Renal cortex interstitium (tissue), 11 donors: Measurements from ENCODE around the gene PEX6. TPM values are rescaled to one million over a fixed set of nuclear protein-coding genes. Genes with fewer than 3 reads are reported as not detected.
"Not testable (repeated sequence)": the region's sequence is repeated elsewhere in the genome, so short reads cannot be mapped to it uniquely, and the experiment has no call there.

Experiments
- DNase-seq, 11 donors: peaks; one replicate each; pipeline ENCODE4 v3.0.0-alpha.2; 2013; ENCODE audit warnings: low read depth in 9 of 11, low spot score in 4 of 11; ENCODE audit errors: extremely low read depth in 1 of 11
- polyA plus RNA-seq, 3 donors: library from polyadenylated mRNA; unstranded; fragments of 120-200 nt; gene quantifications; one replicate each; pipeline ENCODE4 v1.2.1, GENCODE V29; 2013; ENCODE audit not compliant: insufficient read length in 3 of 3

The PEX6 gene
- polyA plus RNA-seq, 3 donors, result 23.2 to 32.2 (median 23.4) TPM

- DNase-seq, result not testable (repeated sequence)
These were observed 37.6 kb downstream of the PEX6 start for GRCh38 chr6:42941356-42941755.

- DNase-seq, result no peak
These were observed 38.4 kb downstream of the PEX6 start for GRCh38 chr6:42940493-42941045.

- DNase-seq, result no peak
These were observed 39.2 kb downstream of the PEX6 start for GRCh38 chr6:42939810-42940167.

GRCh38 chr6:42938987-42939809 is 39.8 kb downstream of the PEX6 start:
- no peak for DNase-seq

- DNase-seq, result no peak
These were observed 40.6 kb downstream of the PEX6 start for GRCh38 chr6:42938428-42938796.

- DNase-seq, result no peak
These were observed 41.2 kb downstream of the PEX6 start for GRCh38 chr6:42937548-42938427.

- no peak for DNase-seq
These were observed 42.6 kb downstream of the PEX6 start for GRCh38 chr6:42936398-42936797.

- no peak for DNase-seq
These were observed 43.7 kb downstream of the PEX6 start for GRCh38 chr6:42935322-42935721.

GRCh38 chr6:42933205-42933604 is 45.8 kb downstream of the PEX6 start:
- no peak for DNase-seq

- DNase-seq, result no peak
These were observed 46.6 kb downstream of the PEX6 start for GRCh38 chr6:42932412-42932811.

GRCh38 chr6:42929821-42930360 is 49.1 kb downstream of the PEX6 start:
- DNase-seq, result peak in 8 of 11 donors; percentile 44 to 67 (median 54)

- DNase-seq, result peak; percentile 87 to 94 (median 89)
These were observed 49.8 kb downstream of the PEX6 start, which contains the start of gene CNPY3 for GRCh38 chr6:42928986-42929820. Gene CNPY3, plus strand, starts transcription at chr6:42929480. Its CDS starts 91 bp downstream, at chr6:42929571.

- no peak for DNase-seq
These were observed 53.6 kb downstream of the PEX6 start for GRCh38 chr6:42925248-42925857.

GRCh38 chr6:42923666-42924065 is 55.3 kb downstream of the PEX6 start:
- DNase-seq, result no peak

- no peak for DNase-seq
These were observed 57.2 kb downstream of the PEX6 start for GRCh38 chr6:42921801-42922200.

- no peak for DNase-seq
These were observed 62.7 kb downstream of the PEX6 start for GRCh38 chr6:42916288-42916687.

GRCh38 chr6:42915732-42916131 is 63.2 kb downstream of the PEX6 start, which contains the start of gene PTCRA:
Gene PTCRA, plus strand, starts transcription at chr6:42916053. Its CDS starts 17 bp downstream, at chr6:42916070.
- DNase-seq, result no peak

GRCh38 chr6:42914546-42914945 is 64.4 kb downstream of the PEX6 start:
- no peak for DNase-seq
